HEK293 (cell line): ENCODE results near the gene PFAS.

Experiments used
- BCL11A ChIP-seq: fragments of 450-650 bp; formaldehyde crosslinking; IDR thresholded peaks from 2 replicates; pipeline ENCODE4 v1.5.1; 2016; ENCODE audit warnings: low read depth, missing biosample characterization, missing genetic modification characterization
- BCL11B ChIP-seq: fragments of 450-650 bp; formaldehyde crosslinking; IDR thresholded peaks from 2 replicates; pipeline ENCODE4 v1.5.1; 2016; ENCODE audit warnings: low read depth, missing biosample characterization, missing genetic modification characterization
- EGR2 ChIP-seq: fragments of 450-650 bp; formaldehyde crosslinking; IDR thresholded peaks from 2 replicates; pipeline ENCODE4 v1.5.1; 2016; ENCODE audit warnings: low read depth, missing biosample characterization, missing genetic modification characterization
- HOXA7 ChIP-seq: sonication (generic); formaldehyde crosslinking; IDR thresholded peaks from 2 replicates; pipeline ENCODE4 v1.8.1; 2022; ENCODE audit warnings: missing genetic modification reagents, borderline replicate concordance
- KLF10 ChIP-seq: fragments of 450-650 bp; IDR thresholded peaks from 2 replicates; pipeline ENCODE4 v1.5.1; 2018; ENCODE audit warnings: missing biosample characterization, mild to moderate bottlenecking, missing genetic modification characterization
- KLF9 ChIP-seq: fragments of 450-650 bp; formaldehyde crosslinking; IDR thresholded peaks from 2 replicates; pipeline ENCODE4 v1.5.1; 2016; ENCODE audit warnings: missing biosample characterization, missing genetic modification characterization, low read depth
- OVOL3 ChIP-seq: fragments of 450-650 bp; formaldehyde crosslinking; IDR thresholded peaks from 2 replicates; pipeline ENCODE4 v1.5.1; 2016; ENCODE audit warnings: missing biosample characterization, missing genetic modification characterization
- PRDM1 ChIP-seq: fragments of 450-650 bp; formaldehyde crosslinking; IDR thresholded peaks from 2 replicates; pipeline ENCODE4; 2016; ENCODE audit warnings: missing biosample characterization, missing genetic modification characterization
- ZBTB11 ChIP-seq: fragments of 450-650 bp; formaldehyde crosslinking; conservative IDR thresholded peaks from 2 replicates; pipeline ENCODE4 v1.5.1; 2016; ENCODE audit warnings: low read depth, missing biosample characterization, missing genetic modification characterization
- ZFP41 ChIP-seq: fragments of 450-650 bp; formaldehyde crosslinking; IDR thresholded peaks from 2 replicates; pipeline ENCODE4 v1.5.1; 2016; ENCODE audit warnings: missing biosample characterization, missing genetic modification characterization, borderline replicate concordance
- ZNF214 ChIP-seq: fragments of 450-650 bp; formaldehyde crosslinking; IDR thresholded peaks from 2 replicates; pipeline ENCODE4 v1.5.1; 2017; ENCODE audit warnings: missing biosample characterization, mild to moderate bottlenecking, missing genetic modification characterization, borderline replicate concordance
- ZNF23 ChIP-seq: fragments of 450-650 bp; formaldehyde crosslinking; IDR thresholded peaks from 2 replicates; pipeline ENCODE4 v1.5.1; 2016; ENCODE audit warnings: missing biosample characterization, missing genetic modification characterization, borderline replicate concordance
- ZNF366 ChIP-seq: fragments of 450-650 bp; formaldehyde crosslinking; conservative IDR thresholded peaks from 2 replicates; pipeline ENCODE4 v1.5.1; 2016; ENCODE audit warnings: missing biosample characterization, missing genetic modification characterization
- ZNF391 ChIP-seq: fragments of 450-650 bp; formaldehyde crosslinking; IDR thresholded peaks from 2 replicates; pipeline ENCODE4 v1.5.1; 2016; ENCODE audit warnings: low read depth, missing biosample characterization, missing genetic modification characterization, borderline replicate concordance
- ZNF394 ChIP-seq: fragments of 450-650 bp; formaldehyde crosslinking; IDR thresholded peaks from 2 replicates; pipeline ENCODE4 v1.5.1; 2016; ENCODE audit warnings: missing biosample characterization, missing genetic modification characterization, mild to moderate bottlenecking, moderate library complexity, borderline replicate concordance
- ZNF426 ChIP-seq: fragments of 450-650 bp; formaldehyde crosslinking; IDR thresholded peaks from 2 replicates; pipeline ENCODE4 v1.5.1; 2017; ENCODE audit warnings: missing biosample characterization, missing genetic modification characterization, mild to moderate bottlenecking, inconsistent platforms, moderate library complexity
- ZNF501 ChIP-seq: fragments of 450-650 bp; formaldehyde crosslinking; IDR thresholded peaks from 2 replicates; pipeline ENCODE4 v1.5.1; 2016; ENCODE audit warnings: missing biosample characterization, missing genetic modification characterization
- ZNF561 ChIP-seq: fragments of 450-650 bp; IDR thresholded peaks from 2 replicates; pipeline ENCODE4 v1.5.1; 2018; ENCODE audit warnings: missing biosample characterization, missing genetic modification characterization, borderline replicate concordance
- ZNF571 ChIP-seq: fragments of 450-650 bp; formaldehyde crosslinking; IDR thresholded peaks from 2 replicates; pipeline ENCODE4 v1.5.0; 2017; ENCODE audit warnings: missing biosample characterization, missing genetic modification characterization
- ZNF580 ChIP-seq: fragments of 450-650 bp; formaldehyde crosslinking; IDR thresholded peaks from 2 replicates; pipeline ENCODE4 v1.5.1; 2016; ENCODE audit warnings: missing biosample characterization, missing genetic modification characterization
- ZNF624 ChIP-seq: fragments of 450-650 bp; formaldehyde crosslinking; IDR thresholded peaks from 2 replicates; pipeline ENCODE4 v1.5.1; 2017; ENCODE audit warnings: missing biosample characterization, missing genetic modification characterization
- ZNF785 ChIP-seq: fragments of 450-650 bp; formaldehyde crosslinking; IDR thresholded peaks from 2 replicates; pipeline ENCODE4 v1.5.1; 2016; ENCODE audit warnings: missing biosample characterization, missing genetic modification characterization
- ZNF830 ChIP-seq: fragments of 450-650 bp; IDR thresholded peaks from 2 replicates; pipeline ENCODE4 v1.5.0; 2018; ENCODE audit warnings: missing biosample characterization, missing genetic modification characterization, low read depth, mild to moderate bottlenecking, moderate library complexity
- TF ChIP-seq, protein P1 (sequence below): fragments of 450-650 bp; formaldehyde crosslinking; IDR thresholded peaks from 2 replicates; pipeline ENCODE4 v1.5.1; 2016; ENCODE audit warnings: missing biosample characterization, missing genetic modification characterization
- TF ChIP-seq, protein P2 (sequence below): fragments of 450-650 bp; formaldehyde crosslinking; IDR thresholded peaks from 2 replicates; pipeline ENCODE4 v1.5.1; 2016; ENCODE audit warnings: missing biosample characterization, missing genetic modification characterization
- TF ChIP-seq, protein P3 (sequence below): fragments of 450-650 bp; formaldehyde crosslinking; IDR thresholded peaks from 2 replicates; pipeline ENCODE4 v1.5.1; 2017; ENCODE audit warnings: missing biosample characterization, missing genetic modification characterization
- TF ChIP-seq, protein P4 (sequence below): fragments of 450-650 bp; formaldehyde crosslinking; IDR thresholded peaks from 2 replicates; pipeline ENCODE4 v1.5.1; 2017; ENCODE audit warnings: missing biosample characterization, missing genetic modification characterization
- TF ChIP-seq, protein P5 (sequence below): fragments of 450-650 bp; formaldehyde crosslinking; IDR thresholded peaks from 2 replicates; pipeline ENCODE4 v1.5.1; 2016; ENCODE audit warnings: missing biosample characterization, missing genetic modification characterization, low read depth

PFAS gene

DNA sequence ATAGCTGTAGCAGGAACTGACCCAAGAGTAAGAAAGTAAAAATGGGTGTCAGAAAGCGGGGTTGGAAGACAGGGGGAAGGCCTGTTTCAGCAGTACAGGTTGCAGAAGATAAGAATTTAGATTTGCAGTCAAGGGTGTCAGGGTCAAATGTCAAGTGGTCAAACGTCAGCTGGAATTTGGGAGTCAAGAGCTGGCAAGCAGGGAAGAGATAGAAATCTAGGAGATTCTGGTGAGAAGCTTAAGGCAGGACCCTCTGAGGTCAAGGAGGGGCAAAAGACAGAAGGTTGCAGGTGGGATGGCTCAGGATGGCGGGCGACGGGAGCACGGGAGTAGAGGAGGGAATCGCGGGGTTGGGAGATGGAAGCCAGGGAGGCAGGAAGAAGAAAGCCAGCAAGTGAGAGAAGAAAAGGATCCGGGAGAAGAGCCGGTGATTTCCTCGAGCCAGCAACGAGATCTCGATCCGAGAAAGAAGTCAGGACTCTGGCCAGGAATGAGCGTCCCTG is 45.8 kb downstream of the PFAS start (continued):
- TF ChIP-seq ZBTB11 (no peak), ZNF366 (tag by site-specific recombination) (peak; percentile 80), ZNF624 (no peak), ZNF580 (no peak), ZNF391 (no peak), KLF9 (tag by site-specific recombination) (peak; percentile 15; the same call in 1 of the 2 replicates), EGR2 (tag by site-specific recombination) (no peak), ZNF830 (tag by site-specific recombination) (no peak), ZNF23 (tag by site-specific recombination) (no peak), ZNF501 (tag by site-specific recombination) (no peak), BCL11A (peak; percentile 92), ZNF426 (no peak), ZNF394 (tag by site-specific recombination) (no peak), ZNF785 (peak; percentile 51; the same call in 1 of the 2 replicates), ZNF561 (tag by site-specific recombination) (no peak), ZFP41 (tag by site-specific recombination) (no peak), HOXA7 (no peak), ZNF571 (tag by site-specific recombination) (no peak), OVOL3 (tag by site-specific recombination) (no peak), ZNF214 (tag by site-specific recombination) (no peak), KLF10 (tag by site-specific recombination) (no peak), PRDM1 (tag by site-specific recombination) (no peak), BCL11B (peak; percentile 94)
- TF ChIP-seq, protein P1, sequence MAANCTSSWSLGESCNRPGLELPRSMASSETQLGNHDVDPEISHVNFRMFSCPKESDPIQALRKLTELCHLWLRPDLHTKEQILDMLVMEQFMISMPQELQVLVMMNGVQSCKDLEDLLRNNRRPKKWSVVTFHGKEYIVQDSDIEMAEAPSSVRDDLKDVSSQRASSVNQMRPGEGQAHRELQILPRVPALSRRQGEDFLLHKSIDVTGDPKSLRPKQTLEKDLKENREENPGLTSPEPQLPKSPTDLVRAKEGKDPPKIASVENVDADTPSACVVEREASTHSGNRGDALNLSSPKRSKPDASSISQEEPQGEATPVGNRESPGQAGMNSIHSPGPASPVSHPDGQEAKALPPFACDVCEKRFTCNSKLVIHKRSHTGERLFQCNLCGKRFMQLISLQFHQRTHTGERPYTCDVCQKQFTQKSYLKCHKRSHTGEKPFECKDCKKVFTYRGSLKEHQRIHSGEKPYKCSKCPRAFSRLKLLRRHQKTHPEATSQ (tag by site-specific recombination), result no peak
- TF ChIP-seq, protein P2, sequence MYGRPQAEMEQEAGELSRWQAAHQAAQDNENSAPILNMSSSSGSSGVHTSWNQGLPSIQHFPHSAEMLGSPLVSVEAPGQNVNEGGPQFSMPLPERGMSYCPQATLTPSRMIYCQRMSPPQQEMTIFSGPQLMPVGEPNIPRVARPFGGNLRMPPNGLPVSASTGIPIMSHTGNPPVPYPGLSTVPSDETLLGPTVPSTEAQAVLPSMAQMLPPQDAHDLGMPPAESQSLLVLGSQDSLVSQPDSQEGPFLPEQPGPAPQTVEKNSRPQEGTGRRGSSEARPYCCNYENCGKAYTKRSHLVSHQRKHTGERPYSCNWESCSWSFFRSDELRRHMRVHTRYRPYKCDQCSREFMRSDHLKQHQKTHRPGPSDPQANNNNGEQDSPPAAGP, result no peak
- TF ChIP-seq, protein P3, sequence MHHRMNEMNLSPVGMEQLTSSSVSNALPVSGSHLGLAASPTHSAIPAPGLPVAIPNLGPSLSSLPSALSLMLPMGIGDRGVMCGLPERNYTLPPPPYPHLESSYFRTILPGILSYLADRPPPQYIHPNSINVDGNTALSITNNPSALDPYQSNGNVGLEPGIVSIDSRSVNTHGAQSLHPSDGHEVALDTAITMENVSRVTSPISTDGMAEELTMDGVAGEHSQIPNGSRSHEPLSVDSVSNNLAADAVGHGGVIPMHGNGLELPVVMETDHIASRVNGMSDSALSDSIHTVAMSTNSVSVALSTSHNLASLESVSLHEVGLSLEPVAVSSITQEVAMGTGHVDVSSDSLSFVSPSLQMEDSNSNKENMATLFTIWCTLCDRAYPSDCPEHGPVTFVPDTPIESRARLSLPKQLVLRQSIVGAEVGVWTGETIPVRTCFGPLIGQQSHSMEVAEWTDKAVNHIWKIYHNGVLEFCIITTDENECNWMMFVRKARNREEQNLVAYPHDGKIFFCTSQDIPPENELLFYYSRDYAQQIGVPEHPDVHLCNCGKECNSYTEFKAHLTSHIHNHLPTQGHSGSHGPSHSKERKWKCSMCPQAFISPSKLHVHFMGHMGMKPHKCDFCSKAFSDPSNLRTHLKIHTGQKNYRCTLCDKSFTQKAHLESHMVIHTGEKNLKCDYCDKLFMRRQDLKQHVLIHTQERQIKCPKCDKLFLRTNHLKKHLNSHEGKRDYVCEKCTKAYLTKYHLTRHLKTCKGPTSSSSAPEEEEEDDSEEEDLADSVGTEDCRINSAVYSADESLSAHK (tag by site-specific recombination), result no peak
- TF ChIP-seq, protein P4, sequence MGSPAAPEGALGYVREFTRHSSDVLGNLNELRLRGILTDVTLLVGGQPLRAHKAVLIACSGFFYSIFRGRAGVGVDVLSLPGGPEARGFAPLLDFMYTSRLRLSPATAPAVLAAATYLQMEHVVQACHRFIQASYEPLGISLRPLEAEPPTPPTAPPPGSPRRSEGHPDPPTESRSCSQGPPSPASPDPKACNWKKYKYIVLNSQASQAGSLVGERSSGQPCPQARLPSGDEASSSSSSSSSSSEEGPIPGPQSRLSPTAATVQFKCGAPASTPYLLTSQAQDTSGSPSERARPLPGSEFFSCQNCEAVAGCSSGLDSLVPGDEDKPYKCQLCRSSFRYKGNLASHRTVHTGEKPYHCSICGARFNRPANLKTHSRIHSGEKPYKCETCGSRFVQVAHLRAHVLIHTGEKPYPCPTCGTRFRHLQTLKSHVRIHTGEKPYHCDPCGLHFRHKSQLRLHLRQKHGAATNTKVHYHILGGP, result no peak
- TF ChIP-seq, protein P5, sequence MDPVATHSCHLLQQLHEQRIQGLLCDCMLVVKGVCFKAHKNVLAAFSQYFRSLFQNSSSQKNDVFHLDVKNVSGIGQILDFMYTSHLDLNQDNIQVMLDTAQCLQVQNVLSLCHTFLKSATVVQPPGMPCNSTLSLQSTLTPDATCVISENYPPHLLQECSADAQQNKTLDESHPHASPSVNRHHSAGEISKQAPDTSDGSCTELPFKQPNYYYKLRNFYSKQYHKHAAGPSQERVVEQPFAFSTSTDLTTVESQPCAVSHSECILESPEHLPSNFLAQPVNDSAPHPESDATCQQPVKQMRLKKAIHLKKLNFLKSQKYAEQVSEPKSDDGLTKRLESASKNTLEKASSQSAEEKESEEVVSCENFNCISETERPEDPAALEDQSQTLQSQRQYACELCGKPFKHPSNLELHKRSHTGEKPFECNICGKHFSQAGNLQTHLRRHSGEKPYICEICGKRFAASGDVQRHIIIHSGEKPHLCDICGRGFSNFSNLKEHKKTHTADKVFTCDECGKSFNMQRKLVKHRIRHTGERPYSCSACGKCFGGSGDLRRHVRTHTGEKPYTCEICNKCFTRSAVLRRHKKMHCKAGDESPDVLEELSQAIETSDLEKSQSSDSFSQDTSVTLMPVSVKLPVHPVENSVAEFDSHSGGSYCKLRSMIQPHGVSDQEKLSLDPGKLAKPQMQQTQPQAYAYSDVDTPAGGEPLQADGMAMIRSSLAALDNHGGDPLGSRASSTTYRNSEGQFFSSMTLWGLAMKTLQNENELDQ (tag by site-specific recombination), result no peak
